Smooth muscle cell of the pulmonary artery (primary cell): Measurements from ENCODE around the gene TBX10. TPM values are rescaled to one million over a fixed set of nuclear protein-coding genes. Genes with fewer than 3 reads are reported as not detected.

Source experiments
- total RNA-seq: library from RNA; depleted of rRNA; stranded (reverse); fragments of >200 nt; gene quantifications from 2 replicates; pipeline ENCODE4 v1.2.3, GENCODE V29; 2014

TBX10 gene
- total RNA-seq: not detected in 2 replicates

GRCh38 chr11:67639438-67639859, at the start of gene TBX10:
Gene TBX10, minus strand, starts transcription at chr11:67639763. Its CDS starts 291 bp downstream, at chr11:67639472.

DNA sequence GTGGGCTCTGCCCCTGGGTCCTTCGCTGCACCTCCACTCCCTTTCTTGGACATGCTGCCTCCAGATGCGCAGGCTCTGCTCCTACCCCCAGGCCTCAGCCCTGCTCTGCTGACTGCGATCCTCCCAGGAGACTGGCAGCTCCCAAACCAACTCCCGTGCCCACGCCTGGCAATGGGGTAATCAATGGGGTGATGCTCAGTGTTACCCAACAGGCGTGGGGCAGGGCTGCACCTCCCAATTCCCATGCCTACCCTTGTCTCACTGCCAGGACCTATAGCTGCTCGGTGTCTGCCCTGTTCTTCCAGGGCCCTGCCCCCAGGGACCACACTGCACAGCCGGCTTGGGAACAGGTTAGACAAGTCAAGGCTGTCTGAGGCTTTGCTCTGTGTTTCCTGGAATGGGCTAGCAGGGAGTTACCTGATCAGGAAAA, 34.9 kb upstream of the TBX10 start, which contains the start of gene ALDH3B2:
ALDH3B2 (minus strand) TSS at position 182 of the 430 bp plus-strand sequence. CDS start 7,688 bp downstream, outside the sequence.

GRCh38 chr11:67629386-67630227, 10.0 kb downstream of the TBX10 start, which contains the start of gene NUDT8:
Gene NUDT8, minus strand, starts transcription at chr11:67629937. Its CDS starts 26 bp downstream, at chr11:67629911.

GRCh38 chr11:67606492-67607295, 32.9 kb downstream of the TBX10 start, which contains the start of gene NDUFV1:
Gene NDUFV1, plus strand, starts transcription at chr11:67606936. Its CDS starts 69 bp downstream, at chr11:67607005.

DNA sequence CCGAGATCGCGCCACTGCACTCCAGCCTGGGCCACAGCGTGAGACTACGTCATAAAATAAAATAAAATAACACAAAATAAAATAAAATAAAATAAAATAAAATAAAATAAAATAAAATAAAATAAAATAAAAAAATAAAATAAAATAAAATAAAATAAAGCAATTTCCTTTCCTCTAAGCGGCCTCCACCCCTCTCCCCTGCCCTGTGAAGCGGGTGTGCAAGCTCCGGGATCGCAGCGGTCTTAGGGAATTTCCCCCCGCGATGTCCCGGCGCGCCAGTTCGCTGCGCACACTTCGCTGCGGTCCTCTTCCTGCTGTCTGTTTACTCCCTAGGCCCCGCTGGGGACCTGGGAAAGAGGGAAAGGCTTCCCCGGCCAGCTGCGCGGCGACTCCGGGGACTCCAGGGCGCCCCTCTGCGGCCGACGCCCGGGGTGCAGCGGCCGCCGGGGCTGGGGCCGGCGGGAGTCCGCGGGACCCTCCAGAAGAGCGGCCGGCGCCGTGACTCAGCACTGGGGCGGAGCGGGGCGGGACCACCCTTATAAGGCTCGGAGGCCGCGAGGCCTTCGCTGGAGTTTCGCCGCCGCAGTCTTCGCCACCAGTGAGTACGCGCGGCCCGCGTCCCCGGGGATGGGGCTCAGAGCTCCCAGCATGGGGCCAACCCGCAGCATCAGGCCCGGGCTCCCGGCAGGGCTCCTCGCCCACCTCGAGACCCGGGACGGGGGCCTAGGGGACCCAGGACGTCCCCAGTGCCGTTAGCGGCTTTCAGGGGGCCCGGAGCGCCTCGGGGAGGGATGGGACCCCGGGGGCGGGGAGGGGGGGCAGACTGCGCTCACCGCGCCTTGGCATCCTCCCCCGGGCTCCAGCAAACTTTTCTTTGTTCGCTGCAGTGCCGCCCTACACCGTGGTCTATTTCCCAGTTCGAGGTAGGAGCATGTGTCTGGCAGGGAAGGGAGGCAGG, 56.0 kb downstream of the TBX10 start, which contains the start of gene GSTP1:
GSTP1 (plus strand) TSS at position 566 of the 958 bp plus-strand sequence; CDS start at position 598, 32 bp downstream.

Other genes starting within 250 kb of the TBX10 start
- 6.9 and 9.8 TPM in 2 replicates for gene RAD9A, start 247.8 kb downstream of the TBX10 start, total RNA-seq
- 102 and 108 TPM in 2 replicates for gene PPP1CA, start 237.9 kb downstream of the TBX10 start, total RNA-seq
- not detected in 2 replicates for gene TBC1D10C, start 235.7 kb downstream of the TBX10 start, total RNA-seq
- 0.59 and 0.69 TPM in 2 replicates for gene CARNS1, start 224.1 kb downstream of the TBX10 start, total RNA-seq
- gene RPS6KB2, start 211.3 kb downstream of the TBX10 start, total RNA-seq: 33.7 and 36.5 TPM in 2 replicates
- 0.17 and 0.46 TPM in 2 replicates for gene PTPRCAP, start 202.1 kb downstream of the TBX10 start, total RNA-seq
- 88.7 and 110 TPM in 2 replicates for gene CORO1B, start 196.3 kb downstream of the TBX10 start, total RNA-seq
- gene GPR152, start 187.0 kb downstream of the TBX10 start, total RNA-seq: not detected in 2 replicates
- under 0.01 TPM in 1 of 2 replicates, not detected in the other for gene CABP4, start 184.4 kb downstream of the TBX10 start, total RNA-seq
- gene TMEM134, start 170.5 kb downstream of the TBX10 start, total RNA-seq: 51.5 and 53.7 TPM in 2 replicates
- 77.1 and 89.2 TPM in 2 replicates for gene AIP, start 156.7 kb downstream of the TBX10 start, total RNA-seq
- gene PITPNM1, start 134.4 kb downstream of the TBX10 start, total RNA-seq: 26.5 and 36.7 TPM in 2 replicates
- gene CDK2AP2, start 131.6 kb downstream of the TBX10 start, total RNA-seq: 18.4 and 25.0 TPM in 2 replicates
- not detected in 2 replicates for gene CABP2, start 116.3 kb downstream of the TBX10 start, total RNA-seq
- 551 and 670 TPM in 2 replicates for gene GSTP1, start 56.0 kb downstream of the TBX10 start, total RNA-seq
- 103 and 121 TPM in 2 replicates for gene NDUFV1, start 32.8 kb downstream of the TBX10 start, total RNA-seq
- 3.4 and 3.9 TPM in 2 replicates for gene NUDT8, start 9.8 kb downstream of the TBX10 start, total RNA-seq
- not detected in 2 replicates for gene ACY3, start 11.0 kb upstream of the TBX10 start, total RNA-seq
- not detected in 2 replicates for gene ALDH3B2, start 34.9 kb upstream of the TBX10 start, total RNA-seq